Activated naive CD4-positive, alpha-beta T cell treated with anti-CD3 and anti-CD28 coated beads, Interleukin-2, amount 10 ng/mL, durations not matched to agents 5 hours and 36 hours (primary cell): ENCODE data around the gene SIKE1. TPM values are rescaled to one million over a fixed set of nuclear protein-coding genes. Genes with fewer than 3 reads are reported as not detected.

Source experiments
- total RNA-seq, 2 experiments: library from RNA; stranded (reverse); gene quantifications; one replicate each; pipeline ENCODE4 v1.2.3, GENCODE V29; 2021

The SIKE1 gene
- 10 to 100 TPM; 54.5 to 54.7 TPM for total RNA-seq

GRCh38 chr1:114780344-114781226 lies at the start of gene SIKE1:
Gene SIKE1 (minus strand): TSS chr1:114780685. CDS start chr1:114780607, 78 bp downstream.

GRCh38 chr1:114757455-114758255 lies 22.8 kb downstream of the SIKE1 start, which contains the start of gene CSDE1:
Gene CSDE1 (minus strand): TSS chr1:114757984. CDS start chr1:114739890, 18,094 bp downstream.

Other genes starting within 250 kb of the SIKE1 start
- 10 to 100 TPM; 38.2 to 39.1 TPM for gene BCAS2, start 199.1 kb downstream of the SIKE1 start, total RNA-seq
- gene DENND2C, start 110.6 kb downstream of the SIKE1 start, total RNA-seq, result under 1 TPM; 0.23 to 0.31 TPM
- gene AMPD1, start 85.1 kb downstream of the SIKE1 start, total RNA-seq, result not detected
- 10 to 100 TPM; 45.8 to 47.2 TPM for gene NRAS, start 63.9 kb downstream of the SIKE1 start, total RNA-seq
- 100 to 1,000 TPM; 401 to 408 TPM for gene CSDE1, start 22.7 kb downstream of the SIKE1 start, total RNA-seq
- gene SYCP1, start 74.2 kb upstream of the SIKE1 start, total RNA-seq, result not detected
- gene TSHB, start 249.1 kb upstream of the SIKE1 start, total RNA-seq, result not detected